T-helper 2 cell treated with Interferon-gamma antibody and Interleukin-4, amounts not matched to agents 5 μg/mL and 100 μg/mL, for 36 hours (primary cell): ENCODE data around the gene TMEM238.

Experiments used
- DNase-seq: peaks from one replicate; pipeline ENCODE4 v3.0.0; 2021; ENCODE audit warnings: low spot score
- H3K27ac Mint-ChIP-seq: one replicate; pipeline ENCODE4 v1.8.0; 2021; ENCODE audit warnings: mild to moderate bottlenecking, mixed read lengths
- H3K27me3 Mint-ChIP-seq: one replicate; pipeline ENCODE4 v1.8.0; 2021; ENCODE audit warnings: low read depth, mixed read lengths
- H3K36me3 Mint-ChIP-seq: one replicate; pipeline ENCODE4 v1.8.0; 2021; ENCODE audit warnings: low read depth, mixed read lengths
- H3K4me1 Mint-ChIP-seq: one replicate; pipeline ENCODE4 v1.8.0; 2021; ENCODE audit warnings: low read depth, mixed read lengths
- H3K4me3 Mint-ChIP-seq: one replicate; pipeline ENCODE4 v1.8.0; 2022; ENCODE audit warnings: mild to moderate bottlenecking, moderate library complexity, mixed read lengths
- H3K9me3 Mint-ChIP-seq: one replicate; pipeline ENCODE4 v1.8.0; 2021; ENCODE audit warnings: mixed read lengths

TMEM238 gene

DNA sequence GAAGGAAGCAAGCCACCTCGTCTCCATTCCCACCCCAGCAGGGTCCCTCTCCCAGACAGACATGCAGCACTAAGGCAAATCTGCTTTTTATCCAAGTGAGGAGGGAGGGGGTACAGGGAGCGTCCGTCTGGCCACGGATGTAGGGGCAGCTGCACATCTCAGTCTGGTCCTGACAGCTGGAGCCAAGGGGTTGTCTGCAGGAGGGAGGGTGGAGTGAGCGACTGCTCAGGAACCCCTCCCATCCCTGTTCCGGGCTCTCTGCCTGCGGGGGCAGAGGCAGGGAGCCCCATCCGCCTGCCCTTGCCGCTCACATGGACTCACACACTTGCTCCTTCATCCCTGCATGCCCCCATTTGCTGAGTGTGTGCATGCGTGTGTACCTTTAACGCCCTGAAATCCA lies 4.9 kb downstream of the TMEM238 start:
- no peak overlapping the region for H3K4me3 Mint-ChIP-seq

DNA sequence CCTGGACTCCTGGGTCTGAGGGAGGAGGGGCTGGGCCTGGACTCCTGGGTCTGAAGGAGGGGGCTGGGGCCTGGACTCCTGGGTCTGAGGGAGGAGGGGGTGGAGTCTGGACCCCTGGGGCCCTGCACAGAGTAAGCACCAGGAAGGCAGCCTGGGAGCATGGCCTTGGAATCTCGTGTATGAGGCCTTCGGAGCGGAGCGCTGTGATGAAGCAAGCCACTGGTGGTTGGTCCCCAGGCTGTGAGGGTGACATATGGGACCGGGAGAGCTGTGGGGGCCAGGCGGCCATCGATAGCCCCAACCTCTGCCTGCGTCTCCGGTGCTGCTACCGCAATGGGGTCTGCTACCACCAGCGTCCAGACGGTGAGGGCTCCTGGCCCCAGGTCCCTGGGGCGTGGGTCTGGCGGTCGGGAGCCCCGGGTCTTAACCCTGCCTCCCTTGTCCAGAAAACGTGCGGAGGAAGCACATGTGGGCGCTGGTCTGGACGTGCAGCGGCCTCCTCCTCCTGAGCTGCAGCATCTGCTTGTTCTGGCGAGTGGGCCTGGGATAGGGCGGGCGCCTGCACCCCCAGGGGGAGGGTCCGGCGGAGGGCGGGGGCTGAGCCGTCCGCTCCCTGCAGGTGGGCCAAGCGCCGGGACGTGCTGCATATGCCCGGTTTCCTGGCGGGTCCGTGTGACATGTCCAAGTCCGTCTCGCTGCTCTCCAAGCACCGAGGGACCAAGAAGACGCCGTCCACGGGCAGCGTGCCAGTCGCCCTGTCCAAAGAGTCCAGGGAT lies 6.5 kb downstream of the TMEM238 start:
- Mint-ChIP-seq H3K4me3 (no peak overlapping the region), H3K9me3 (no peaks in the 10 kb centered on the region), H3K27me3 (peaks cover 7% of the 10 kb centered on the region), H3K27ac (no peak overlapping the region), H3K36me3 (peaks cover 11% of the 10 kb centered on the region), H3K4me1 (peaks cover 9% of the 10 kb centered on the region)
- DNase-seq = no peak

More for the DNA sequence above, 4.9 kb downstream of the TMEM238 start:
- Mint-ChIP-seq H3K27me3 (no peaks in the 10 kb centered on the region), H3K4me1 (peaks cover 14% of the 10 kb centered on the region), H3K27ac (no peak overlapping the region), H3K9me3 (no peaks in the 10 kb centered on the region), H3K36me3 (peaks cover 11% of the 10 kb centered on the region)
- DNase-seq = no peak

DNA sequence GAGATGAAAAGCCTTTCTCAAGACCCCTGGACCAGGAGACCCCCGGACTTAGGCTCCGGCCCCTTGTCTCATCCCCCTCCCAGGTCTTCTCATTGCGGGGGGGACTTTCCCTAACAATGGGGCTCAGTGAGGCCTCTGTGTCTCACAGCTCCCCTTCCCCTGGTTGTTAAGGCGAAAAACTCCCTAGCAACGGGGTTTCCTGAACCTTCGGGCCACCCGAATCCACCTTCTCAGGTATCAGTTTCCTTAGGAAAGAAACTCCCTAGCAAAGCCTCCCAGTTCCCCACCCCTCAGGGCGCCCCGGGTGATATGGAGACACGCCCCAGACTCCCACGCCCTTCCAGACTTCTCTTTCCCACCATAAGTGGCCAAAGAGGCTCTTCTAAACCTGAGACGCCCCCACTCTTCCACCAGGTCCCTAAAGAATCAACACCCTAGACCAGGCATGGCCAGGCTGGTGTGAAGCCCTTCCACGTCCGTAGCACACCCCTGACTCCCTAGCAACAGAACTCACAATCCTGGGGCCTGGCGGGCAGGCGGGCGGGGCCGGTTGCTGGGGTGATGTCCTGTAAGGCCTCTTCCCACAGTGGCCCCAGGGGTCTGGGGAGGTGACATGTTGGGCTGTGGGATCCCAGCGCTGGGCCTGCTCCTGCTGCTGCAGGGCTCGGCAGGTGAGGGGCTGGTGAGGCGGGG lies 7.7 kb downstream of the TMEM238 start, which contains the start of gene TMEM190:
TSS of gene TMEM190 (plus strand) at position 586 of the 693 bp plus-strand sequence. CDS start at position 614, 28 bp downstream.
- no peak for DNase-seq
- Mint-ChIP-seq H3K4me1 (no peaks in the 10 kb centered on the region), H3K27me3 (peaks cover 15% of the 10 kb centered on the region), H3K27ac (no peak within 1 kb of the TSS), H3K4me3 (no peak within 1 kb of the TSS), H3K9me3 (no peaks in the 10 kb centered on the region), H3K36me3 (peaks cover under 1% of the 10 kb centered on the region)

GRCh38 chr19:55373993-55374757 lies 9.9 kb downstream of the TMEM238 start:
- no peaks in the 10 kb centered on the region for H3K36me3 Mint-ChIP-seq
- H3K9me3 Mint-ChIP-seq = no peaks in the 10 kb centered on the region
- DNase-seq = no peak
- H3K4me1 Mint-ChIP-seq = no peaks in the 10 kb centered on the region
- peaks cover 31% of the 10 kb centered on the region for H3K27me3 Mint-ChIP-seq
- H3K27ac Mint-ChIP-seq = no peak overlapping the region
- H3K4me3 Mint-ChIP-seq = no peak overlapping the region

DNA sequence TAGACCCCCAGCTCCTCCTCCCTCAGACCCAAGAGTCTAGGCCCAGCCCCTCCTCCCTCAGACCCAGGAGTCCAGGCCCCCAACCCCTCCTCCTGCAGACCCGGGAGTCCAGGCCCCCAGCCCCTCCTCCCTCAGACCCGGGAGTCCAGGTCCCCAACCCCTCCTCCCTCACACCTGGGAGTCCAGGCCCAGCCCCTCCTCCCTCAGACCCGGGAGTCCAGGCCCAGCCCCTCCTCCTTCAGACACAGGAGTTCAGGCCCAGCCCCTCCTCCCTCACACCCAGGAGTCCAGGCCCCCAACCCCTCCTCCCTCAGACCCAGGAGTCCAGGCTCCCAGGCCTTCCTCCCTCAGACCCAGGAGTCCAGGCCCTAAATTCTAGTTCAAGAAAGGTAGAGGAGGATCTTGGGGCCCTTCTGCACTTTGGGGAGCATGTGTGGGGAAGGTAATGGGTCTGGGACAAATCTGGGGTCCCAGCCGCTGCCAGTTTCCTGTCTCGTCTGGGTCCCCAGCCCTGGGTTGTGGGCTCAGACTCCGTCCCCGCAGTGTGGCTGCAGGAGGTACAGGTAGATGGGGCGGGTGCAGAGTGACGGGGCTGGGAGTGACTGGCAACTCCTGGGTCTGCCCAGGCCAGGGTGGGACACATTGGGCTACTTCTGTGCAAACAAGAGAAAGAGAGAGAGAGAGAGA lies 10.6 kb downstream of the TMEM238 start:
- no peak overlapping the region for H3K4me3 Mint-ChIP-seq
- peaks cover 36% of the 10 kb centered on the region for H3K27me3 Mint-ChIP-seq
- DNase-seq = no peak
- no peaks in the 10 kb centered on the region for H3K36me3 Mint-ChIP-seq
- H3K27ac Mint-ChIP-seq = no peak overlapping the region
- H3K4me1 Mint-ChIP-seq = no peaks in the 10 kb centered on the region
- no peaks in the 10 kb centered on the region for H3K9me3 Mint-ChIP-seq

- Mint-ChIP-seq H3K27ac (no peak overlapping the region), H3K27me3 (peaks cover 44% of the 10 kb centered on the region), H3K4me3 (no peak overlapping the region), H3K9me3 (no peaks in the 10 kb centered on the region), H3K4me1 (no peaks in the 10 kb centered on the region), H3K36me3 (no peaks in the 10 kb centered on the region)
- no peak for DNase-seq
Measured at GRCh38 chr19:55372316-55373081, 11.6 kb downstream of the TMEM238 start.

- no peaks in the 10 kb centered on the region for H3K9me3 Mint-ChIP-seq
- H3K4me1 Mint-ChIP-seq = no peaks in the 10 kb centered on the region
- no peaks in the 10 kb centered on the region for H3K36me3 Mint-ChIP-seq
- DNase-seq = no peak
- peaks cover 48% of the 10 kb centered on the region for H3K27me3 Mint-ChIP-seq
- peak within 1 kb of the TSS; percentile 38 for H3K4me3 Mint-ChIP-seq
- peak within 1 kb of the TSS; percentile 52 for H3K27ac Mint-ChIP-seq
Measured at GRCh38 chr19:55370305-55370988, 13.6 kb downstream of the TMEM238 start, which contains the start of gene IL11. TSS of gene IL11 (minus strand) at chr19:55370463. CDS start at chr19:55370310, 153 bp downstream.

DNA sequence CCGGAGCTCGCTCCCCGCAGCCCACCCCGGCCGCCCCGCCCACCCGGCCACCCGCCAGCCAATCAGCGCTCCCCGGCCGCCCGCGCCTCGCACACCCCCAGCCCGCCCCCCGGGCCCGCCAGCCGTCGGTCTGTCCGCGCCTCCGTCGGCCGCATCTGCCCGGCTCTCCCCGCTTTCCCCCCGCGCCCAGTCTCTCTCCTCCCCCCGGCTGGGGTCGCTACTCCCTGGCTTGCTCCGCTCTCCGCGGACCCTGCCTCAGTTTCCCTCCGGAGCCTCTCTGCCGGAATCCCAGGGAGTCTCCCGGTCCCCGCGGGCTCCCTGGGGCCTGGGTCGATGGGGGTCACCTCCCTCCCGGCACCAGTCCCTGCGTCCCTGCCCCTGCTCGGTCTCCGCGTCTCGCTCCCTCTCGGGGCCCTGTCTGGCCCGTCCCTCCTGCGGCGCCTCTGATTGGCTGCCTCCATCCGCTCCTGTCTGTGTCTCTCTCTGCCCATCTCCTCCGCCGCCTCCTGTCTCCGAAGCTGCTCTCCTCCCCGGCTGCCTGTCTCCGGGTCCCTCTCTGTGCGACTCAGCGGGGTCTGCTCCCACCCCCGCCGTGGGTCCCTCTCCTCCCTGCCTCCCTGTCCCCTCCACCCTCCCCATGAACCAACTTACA lies 14.3 kb downstream of the TMEM238 start:
- Mint-ChIP-seq H3K36me3 (no peaks in the 10 kb centered on the region), H3K27me3 (peaks cover 48% of the 10 kb centered on the region), H3K27ac (peak overlapping the region; percentile 52), H3K4me1 (no peaks in the 10 kb centered on the region), H3K9me3 (no peaks in the 10 kb centered on the region), H3K4me3 (peak overlapping the region; percentile 38)
- DNase-seq = no peak

- no peaks in the 10 kb centered on the region for H3K9me3 Mint-ChIP-seq
- H3K27me3 Mint-ChIP-seq = peaks cover 48% of the 10 kb centered on the region
- DNase-seq = peak; percentile 29
- H3K4me3 Mint-ChIP-seq = no peak overlapping the region
- no peaks in the 10 kb centered on the region for H3K36me3 Mint-ChIP-seq
- H3K27ac Mint-ChIP-seq = no peak overlapping the region
- H3K4me1 Mint-ChIP-seq = no peaks in the 10 kb centered on the region
Measured at GRCh38 chr19:55368701-55369563, 15.2 kb downstream of the TMEM238 start.

DNA sequence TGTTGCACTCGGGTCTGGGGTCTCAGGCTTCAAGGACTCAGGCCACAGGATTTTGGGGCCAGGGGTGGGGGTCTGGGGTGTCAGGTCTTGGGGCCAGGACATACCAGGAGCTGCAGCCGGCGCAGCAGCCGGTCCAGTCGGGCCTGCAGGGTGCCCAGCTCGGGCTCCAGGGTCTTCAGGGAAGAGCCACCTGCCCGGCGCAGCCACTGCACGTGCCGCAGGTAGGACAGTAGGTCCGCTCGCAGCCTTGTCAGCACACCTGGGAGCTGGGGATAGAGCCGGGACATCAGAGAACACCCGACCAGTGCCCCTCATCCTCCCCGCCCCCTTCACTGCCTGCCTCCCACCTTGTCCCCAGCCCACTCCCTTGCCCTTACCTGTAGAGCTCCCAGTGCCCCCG lies 16.0 kb downstream of the TMEM238 start:
- no peaks in the 10 kb centered on the region for H3K9me3 Mint-ChIP-seq
- DNase-seq = no peak
- no peaks in the 10 kb centered on the region for H3K4me1 Mint-ChIP-seq
- peaks cover 41% of the 10 kb centered on the region for H3K27me3 Mint-ChIP-seq
- H3K36me3 Mint-ChIP-seq = no peaks in the 10 kb centered on the region
- H3K4me3 Mint-ChIP-seq = no peak overlapping the region
- no peak overlapping the region for H3K27ac Mint-ChIP-seq

GRCh38 chr19:55366790-55367189 lies 17.3 kb downstream of the TMEM238 start:
- no peaks in the 10 kb centered on the region for H3K36me3 Mint-ChIP-seq
- H3K4me3 Mint-ChIP-seq = no peak overlapping the region
- no peak for DNase-seq
- peaks cover 37% of the 10 kb centered on the region for H3K27me3 Mint-ChIP-seq
- no peaks in the 10 kb centered on the region for H3K9me3 Mint-ChIP-seq
- H3K27ac Mint-ChIP-seq = no peak overlapping the region
- no peaks in the 10 kb centered on the region for H3K4me1 Mint-ChIP-seq
